HG02588 (cell line): Measurements from ENCODE around the gene EXOC5.
"Not testable (repeated sequence)": the region's sequence is repeated elsewhere in the genome, so short reads cannot be mapped to it uniquely, and the experiment has no call there.

ENCODE experiments used
- ATAC-seq: cut with Tn5 transposase; IDR thresholded peaks from one replicate; pipeline ENCODE4 v1.9.1; 2021; ENCODE audit warnings: mild to moderate bottlenecking, moderate library complexity; ENCODE audit not compliant: unreplicated experiment

The EXOC5 gene

GRCh38 chr14:57259672-57260071 lies 9.0 kb downstream of the EXOC5 start:
- no peak for ATAC-seq

GRCh38 chr14:57258221-57258620 lies 10.5 kb downstream of the EXOC5 start:
- ATAC-seq, result not testable (repeated sequence)

DNA sequence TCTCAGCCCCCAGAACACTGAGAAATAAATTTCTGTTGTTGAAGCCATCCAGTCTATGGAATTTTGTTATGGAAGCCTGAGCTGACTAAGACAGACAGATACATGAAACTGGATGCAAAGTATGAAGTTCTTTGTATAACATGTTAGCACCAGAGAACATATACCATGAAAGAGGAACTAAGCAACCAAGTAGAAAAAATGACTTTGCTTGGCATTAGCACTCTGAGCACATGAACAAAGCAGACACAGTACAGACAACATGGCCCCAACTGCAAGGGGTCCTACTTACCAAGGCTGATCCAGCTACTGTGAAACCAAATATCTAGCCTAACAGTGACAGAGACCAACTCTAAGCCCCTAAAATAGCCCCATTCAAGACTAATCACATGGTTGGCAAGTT lies 13.8 kb downstream of the EXOC5 start:
- peak; percentile 75 for ATAC-seq

- ATAC-seq, result no peak
Measured at GRCh38 chr14:57246933-57247657, 21.6 kb downstream of the EXOC5 start.

- no peak for ATAC-seq
Measured at GRCh38 chr14:57245941-57246340, 22.8 kb downstream of the EXOC5 start.

- ATAC-seq, result no peak
Measured at GRCh38 chr14:57244106-57244505, 24.6 kb downstream of the EXOC5 start.

DNA sequence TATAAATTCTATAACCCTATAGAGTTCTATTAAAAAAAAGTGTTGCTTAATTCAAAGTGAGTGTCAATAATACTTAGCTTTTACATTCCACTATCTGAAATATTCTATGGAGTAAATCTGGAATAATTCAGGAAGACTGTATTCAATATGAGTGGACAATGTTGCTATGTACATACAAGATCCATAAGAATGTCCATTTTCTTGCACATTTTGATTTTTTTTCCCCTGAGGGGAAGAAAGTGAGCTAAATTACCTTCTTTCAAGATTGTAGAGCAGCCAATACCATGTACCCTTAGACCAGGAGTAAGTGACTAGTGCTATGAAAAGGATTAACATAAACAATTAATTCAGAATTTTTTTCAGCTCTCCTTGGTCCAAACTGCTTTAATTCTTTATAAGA lies 25.4 kb downstream of the EXOC5 start:
- no peak for ATAC-seq

DNA sequence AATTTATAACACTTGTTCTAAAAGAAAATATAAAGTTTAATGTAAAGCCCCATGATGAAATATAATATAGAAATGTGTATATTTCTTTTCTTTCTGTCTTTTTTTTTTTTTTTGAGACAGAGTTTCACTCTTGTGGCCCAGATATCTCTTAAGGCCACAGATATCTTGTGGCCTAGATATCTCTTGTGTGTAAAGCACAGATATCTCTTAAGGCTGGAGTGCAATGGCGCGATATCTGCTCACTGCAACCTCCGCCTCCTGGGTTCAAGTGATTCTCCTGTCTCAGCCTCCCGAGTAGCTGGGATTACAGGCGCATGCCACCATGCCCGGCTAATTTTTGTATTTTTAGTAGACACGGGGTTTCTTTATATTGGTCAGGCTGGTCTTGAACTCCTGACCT lies 28.6 kb downstream of the EXOC5 start:
- not testable (repeated sequence) for ATAC-seq

- no peak for ATAC-seq
Measured at GRCh38 chr14:57232006-57232405, 36.7 kb downstream of the EXOC5 start.

DNA sequence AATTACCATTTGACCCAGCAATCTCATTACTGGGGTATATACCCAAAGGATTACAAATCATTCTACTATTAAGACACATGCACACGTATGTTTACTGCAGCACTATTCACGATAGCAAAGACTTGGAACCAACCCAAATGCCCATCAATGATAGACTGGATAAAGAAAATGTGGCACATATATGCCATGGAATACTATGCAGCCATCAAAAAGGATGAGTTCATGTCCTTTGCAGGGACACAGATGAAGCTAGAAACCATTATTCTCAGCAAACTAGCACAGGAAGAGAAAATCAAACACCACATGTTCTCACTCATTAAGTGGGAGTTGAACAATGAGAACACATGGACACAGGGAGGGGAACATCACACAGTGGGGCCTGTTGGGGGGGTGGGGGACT lies 40.4 kb downstream of the EXOC5 start:
- not testable (repeated sequence) for ATAC-seq

- ATAC-seq, result no peak
Measured at GRCh38 chr14:57227083-57227482, 41.6 kb downstream of the EXOC5 start.

DNA sequence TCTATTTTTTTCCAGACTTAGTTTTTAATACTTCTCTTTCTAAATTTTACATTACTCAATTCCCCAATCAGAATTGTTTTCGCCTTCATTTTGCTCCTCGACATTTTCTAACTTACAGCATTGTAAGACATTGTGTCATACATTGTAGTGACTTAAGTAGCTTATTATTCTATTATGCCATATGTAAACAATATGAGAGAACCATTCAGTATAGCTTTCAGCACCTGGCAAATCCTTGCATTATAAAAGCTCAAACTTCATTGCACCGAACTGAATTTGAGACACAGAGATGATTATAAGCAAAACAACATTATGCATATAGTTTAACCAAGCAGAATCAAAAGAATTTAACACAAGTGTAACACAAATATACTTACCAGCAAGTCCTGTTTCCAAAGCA lies 46.8 kb downstream of the EXOC5 start:
- no peak for ATAC-seq

GRCh38 chr14:57212919-57213318 lies 55.8 kb downstream of the EXOC5 start:
- ATAC-seq, result no peak

GRCh38 chr14:57209561-57209960 lies 59.1 kb downstream of the EXOC5 start:
- ATAC-seq, result no peak

DNA sequence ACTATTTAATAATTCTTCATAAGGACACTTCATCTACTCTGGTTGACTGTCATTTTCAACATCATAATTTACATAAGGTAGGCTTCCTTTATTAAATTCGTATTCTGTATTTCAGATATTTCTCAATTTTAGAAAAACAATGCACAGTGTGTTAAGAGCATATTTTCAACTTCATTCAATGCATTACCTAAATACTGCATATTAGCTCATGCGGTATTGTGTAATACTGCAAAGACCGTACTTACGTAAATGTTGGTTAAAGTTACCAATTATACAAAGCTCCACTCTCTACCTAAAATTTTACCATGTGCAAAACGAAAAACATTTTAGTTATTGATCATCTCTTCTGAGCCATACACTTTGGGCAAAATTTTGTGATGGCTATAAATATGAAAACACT lies 62.8 kb downstream of the EXOC5 start:
- no peak for ATAC-seq

DNA sequence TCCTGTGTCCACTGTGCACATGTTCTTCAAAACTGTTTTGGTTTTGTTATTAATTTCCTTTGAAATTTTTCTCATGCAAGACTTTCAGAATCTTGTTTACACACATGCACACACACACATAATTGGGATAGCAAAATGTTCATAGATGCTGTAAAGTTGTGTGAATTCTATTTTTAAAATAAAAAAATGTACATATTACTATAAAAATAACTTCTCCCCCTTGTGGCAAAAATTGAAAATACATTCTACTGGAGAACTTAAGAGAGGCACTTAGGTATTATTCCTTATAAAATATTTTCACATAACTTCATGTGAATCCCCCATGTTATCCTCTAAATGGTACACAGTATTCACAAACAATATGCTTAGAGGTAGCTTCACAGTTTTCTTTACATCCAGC lies 66.0 kb downstream of the EXOC5 start:
- ATAC-seq, result not testable (repeated sequence)

- ATAC-seq, result no peak
Measured at GRCh38 chr14:57199921-57200320, 68.8 kb downstream of the EXOC5 start.

DNA sequence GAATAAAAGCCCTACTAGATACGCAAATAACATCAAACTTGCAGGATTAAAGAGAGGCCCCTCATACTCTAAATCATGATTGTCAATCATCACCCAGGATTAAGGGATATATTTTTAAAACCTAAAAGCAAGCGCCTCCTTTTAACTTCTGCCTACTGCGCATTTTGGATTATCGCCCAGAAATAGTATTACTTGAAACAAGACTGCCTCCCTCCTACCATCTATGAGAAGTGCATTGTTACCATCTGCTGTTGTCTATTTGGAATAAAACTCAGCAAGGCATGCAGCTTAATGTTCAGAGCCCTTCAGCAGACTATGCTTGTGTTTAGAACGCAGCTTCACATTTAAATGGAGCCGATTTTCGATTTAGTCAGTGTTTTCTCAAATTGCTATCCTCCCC lies 79.6 kb downstream of the EXOC5 start:
- no peak for ATAC-seq

DNA sequence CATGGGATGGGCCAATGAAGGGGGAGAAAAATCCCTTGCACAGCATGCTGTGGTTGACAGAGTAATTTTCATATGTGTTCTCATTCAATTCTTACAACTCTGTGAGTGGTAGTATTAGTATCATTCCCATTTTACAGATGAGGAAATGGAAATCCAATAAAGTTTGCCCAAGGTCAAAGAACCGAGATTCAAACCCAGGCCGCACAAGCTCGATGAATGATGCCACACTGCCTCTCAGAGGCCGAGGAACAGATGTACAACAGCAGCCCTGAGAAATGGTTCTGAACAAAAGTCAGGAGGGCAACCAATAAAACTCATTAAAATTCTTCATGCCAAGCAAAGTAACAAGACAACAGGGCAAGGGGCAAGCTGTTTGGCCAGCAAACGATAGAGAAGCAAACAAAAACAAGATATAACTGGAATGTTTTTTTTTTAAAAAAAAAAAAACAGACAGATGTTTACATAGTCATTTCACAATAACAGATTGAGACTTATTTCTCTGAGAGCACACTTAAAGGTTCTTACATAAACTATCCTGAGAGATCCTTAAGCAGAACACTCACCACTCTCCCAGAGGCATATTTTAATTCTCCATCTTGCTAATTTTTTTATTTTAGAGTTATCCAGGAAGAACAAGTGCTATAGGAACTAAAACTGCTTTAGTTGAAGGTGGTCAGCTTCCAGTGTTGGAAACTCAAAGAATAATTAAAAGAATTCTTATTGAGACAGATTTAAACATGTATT lies 85.8 kb downstream of the EXOC5 start:
- no peak for ATAC-seq

DNA sequence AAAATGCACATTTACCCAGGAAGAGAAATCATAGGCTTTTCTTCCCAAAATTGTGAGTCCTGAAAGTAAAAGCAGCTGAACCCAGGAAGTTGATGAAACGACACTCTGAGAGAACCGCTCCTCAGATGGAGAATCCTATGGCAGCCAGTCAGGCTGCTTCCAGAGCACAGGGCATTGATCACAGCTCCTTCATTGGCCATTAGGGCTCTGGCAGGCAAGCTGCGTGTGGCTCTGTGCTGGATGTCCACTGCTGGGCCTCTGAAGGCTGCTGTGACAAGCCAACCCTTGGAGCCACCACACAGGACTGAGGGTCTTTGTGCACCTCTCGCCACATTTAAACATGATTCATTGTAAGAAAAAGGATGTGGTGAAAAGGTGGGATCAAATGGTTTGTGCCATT lies 89.4 kb downstream of the EXOC5 start:
- no peak for ATAC-seq

- ATAC-seq, result no peak
Measured at GRCh38 chr14:57174466-57174865, 94.2 kb downstream of the EXOC5 start.

DNA sequence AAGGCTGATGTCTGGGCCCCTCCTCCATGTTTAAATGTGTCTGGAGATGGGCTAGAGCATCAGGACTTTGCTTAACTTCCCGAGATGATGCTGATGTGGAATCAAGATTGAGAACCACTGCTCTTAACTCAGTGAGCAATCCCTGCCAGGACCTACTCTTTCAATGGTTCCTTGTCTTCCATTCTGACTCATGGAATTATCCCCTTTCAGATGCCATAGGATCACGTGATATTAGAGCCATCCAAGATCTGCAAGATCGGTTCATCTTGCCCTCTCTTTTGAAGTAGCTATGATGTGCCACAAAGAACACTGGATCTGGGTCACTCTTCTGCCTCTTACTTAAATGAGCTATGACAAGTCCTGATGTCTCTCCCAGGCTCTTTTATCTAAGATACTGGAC lies 96.8 kb downstream of the EXOC5 start:
- no peak for ATAC-seq

- no peak for ATAC-seq
Measured at GRCh38 chr14:57171363-57171762, 97.3 kb downstream of the EXOC5 start.
